Small intestine (tissue), 7 donors: ENCODE results near the gene AGK. TPM values are rescaled to one million over a fixed set of nuclear protein-coding genes. Genes with fewer than 3 reads are reported as not detected.

Experiments used
- DNase-seq, 2 donors: peaks; one replicate each; pipeline versions ENCODE4 v3.0.0 to v3.0.0-alpha.2; 2013
- FAIRE-seq: peaks from 2 replicates; lab custom pipeline; 2012; peaks lifted over from hg19 to GRCh38; lab: Jason Lieb, UNC
- H3K27ac ChIP-seq, 3 donors: one replicate each; pipeline ENCODE4 v1.5.1; 2013; ENCODE audit warnings: low read length in 2 of 3, mild to moderate bottlenecking in 2 of 3, control low read depth in 1 of 3, inconsistent platforms in 1 of 3, low read depth in 1 of 3, moderate library complexity in 1 of 3
- H3K27me3 ChIP-seq, 3 donors: one replicate each; pipeline ENCODE4 v1.6.1; 2013; ENCODE audit warnings: low read length in 3 of 3, inconsistent platforms in 1 of 3; ENCODE audit not compliant: control insufficient read depth in 3 of 3, insufficient read depth in 3 of 3
- H3K36me3 ChIP-seq, 3 donors: one replicate each; pipeline ENCODE4 v1.6.1; 2013; ENCODE audit warnings: low read length in 3 of 3, inconsistent platforms in 1 of 3, low read depth in 1 of 3, mild to moderate bottlenecking in 1 of 3, moderate library complexity in 1 of 3; ENCODE audit not compliant: control insufficient read depth in 3 of 3, insufficient read depth in 2 of 3
- H3K4me1 ChIP-seq, 3 donors: one replicate each; pipeline ENCODE4 v1.6.1; 2013; ENCODE audit warnings: low read length in 2 of 3, inconsistent platforms in 1 of 3, low read depth in 1 of 3, mild to moderate bottlenecking in 1 of 3, moderate library complexity in 1 of 3; ENCODE audit not compliant: control insufficient read depth in 3 of 3, insufficient read depth in 2 of 3
- H3K4me3 ChIP-seq, 3 donors: one replicate each; pipeline ENCODE4 v1.5.1; 2013; ENCODE audit warnings: low read length in 3 of 3, control low read depth in 1 of 3, inconsistent platforms in 1 of 3, low read depth in 1 of 3, mild to moderate bottlenecking in 1 of 3, moderate library complexity in 1 of 3
- H3K9me3 ChIP-seq, 2 donors: one replicate each; pipeline ENCODE4 v1.6.1; 2013; ENCODE audit warnings: low read depth in 1 of 2, low read length in 1 of 2; ENCODE audit not compliant: control insufficient read depth in 2 of 2, insufficient read depth in 1 of 2
- WGBS, 3 donors: extraction: QIAGEN DNeasy Blood & Tissue Kit; methylation state at CpG; one replicate each; pipeline ENCODE4 v1.1.7; 2013; 5-methylcytosine and 5-hydroxymethylcytosine counted together
- polyA plus RNA-seq, 4 donors: library from polyadenylated mRNA; stranded (reverse) in 3 of 4; unstranded in 1 of 4; fragments of 200-250 nt in 3 of 4; fragments of 120-200 nt in 1 of 4; gene quantifications; one replicate each; pipeline versions ENCODE4 v1.2.1 to v1.2.3, GENCODE V29; 2013
- donor health status: healthy with polysubstance abuse.
- donor health status: control.
- donor health status: control.
- donor health status: Bipolar disorder and iron deficiency.
- donor health status: healthy.

Gene AGK
- polyA plus RNA-seq, 4 donors = 3.2 to 23.3 (median 7.3) TPM

DNA sequence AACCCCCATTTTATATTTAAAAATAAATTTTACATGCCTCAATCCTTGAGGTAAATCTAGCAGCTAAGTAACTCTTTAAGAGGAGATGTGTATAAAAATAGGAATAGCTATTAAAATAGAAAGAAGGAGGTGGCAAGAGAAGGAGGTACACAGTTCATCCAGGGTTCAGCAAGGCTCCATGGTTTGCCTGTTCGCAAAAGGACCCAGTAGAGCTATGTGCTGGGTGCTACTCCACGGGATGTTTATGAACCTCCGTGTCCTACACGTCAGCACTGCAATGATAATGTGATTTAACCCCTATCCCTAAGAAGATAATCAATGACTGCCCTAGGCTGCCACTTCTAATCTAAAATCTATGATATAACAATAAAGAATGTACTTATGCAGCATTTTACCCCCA is 151.7 kb downstream of the AGK start:
- no peak for DNase-seq
- H3K27ac ChIP-seq = peak overlapping the region in 1 of 3 donors; percentile 79
- H3K9me3 ChIP-seq = no peaks in the 10 kb centered on the region
- H3K4me3 ChIP-seq = peak overlapping the region in 1 of 3 donors; percentile 64
- 26 to 51% (median 46%) methylated on average over 4 of the region's 4 CpGs for WGBS, 3 donors
- no peak for FAIRE-seq
- H3K4me1 ChIP-seq = peaks cover 0 to 50% (median 3%) of the 10 kb centered on the region in 3 donors
- H3K27me3 ChIP-seq = no peaks in the 10 kb centered on the region
- peaks cover 0 to 7% (median 0%) of the 10 kb centered on the region in 3 donors for H3K36me3 ChIP-seq

GRCh38 chr7:141704112-141704511 is 152.9 kb downstream of the AGK start:
- Histone ChIP-seq H3K27me3 (no peaks in the 10 kb centered on the region), H3K4me3 (no peak overlapping the region), H3K27ac (no peak overlapping the region), H3K36me3 (peaks cover 0 to under 1% (median 0%) of the 10 kb centered on the region in 3 donors), H3K9me3 (no peaks in the 10 kb centered on the region), H3K4me1 (peaks cover 0 to 47% (median 3%) of the 10 kb centered on the region in 3 donors)
- 18 to 56% (median 38%) methylated on average over 3 of the region's 3 CpGs for WGBS, 3 donors
- FAIRE-seq = no peak
- no peak for DNase-seq

DNA sequence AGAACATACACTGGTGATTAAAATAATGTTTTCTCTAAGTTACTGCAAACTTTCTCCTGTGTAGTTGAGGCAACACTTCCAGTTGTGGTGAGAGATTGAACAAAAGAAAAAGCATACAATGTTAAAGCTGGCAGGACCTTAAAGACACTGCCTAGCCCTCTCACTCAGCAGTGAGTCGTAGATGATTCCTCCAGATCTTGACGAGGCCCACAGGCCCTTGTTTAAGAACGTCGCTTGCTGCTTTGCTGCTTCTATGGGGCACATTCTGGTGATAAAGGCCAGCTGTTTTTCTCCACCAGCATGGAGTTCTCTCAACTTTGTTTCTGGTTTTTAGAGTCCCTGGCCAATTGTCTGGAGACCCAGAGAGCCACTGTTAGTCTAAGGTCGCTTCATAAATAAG is 153.5 kb downstream of the AGK start:
- FAIRE-seq (no peak), DNase-seq (no peak)
- Histone ChIP-seq H3K36me3 (no peaks in the 10 kb centered on the region), H3K4me3 (no peak overlapping the region), H3K9me3 (no peaks in the 10 kb centered on the region), H3K27me3 (no peaks in the 10 kb centered on the region), H3K4me1 (peaks cover 0 to 47% (median 3%) of the 10 kb centered on the region in 3 donors), H3K27ac (peak overlapping the region in 1 of 3 donors; percentile 17)
- WGBS, 3 donors = 64 to 75% (median 66%) methylated on average over 5 of the region's 5 CpGs

Other genes with a start within 250 kb of the AGK start
- gene DENND11, start 150.8 kb downstream of the AGK start, polyA plus RNA-seq = 10 to 100 TPM in 1 of 4 donors, 1 to 10 TPM in 3; 3.8 to 54.6 (median 7.1) TPM
- 1 to 10 TPM in 1 of 4 donors, not detected in 3; 2.1 TPM for gene WEE2, start 156.9 kb downstream of the AGK start, polyA plus RNA-seq
- gene SSBP1, start 186.9 kb downstream of the AGK start, polyA plus RNA-seq = 100 to 1,000 TPM; 131 to 221 (median 151) TPM
- under 1 TPM in 2 of 4 donors, not detected in 2; 0.10 to 0.24 TPM for gene TAS2R3, start 212.7 kb downstream of the AGK start, polyA plus RNA-seq
- gene TAS2R4, start 225.3 kb downstream of the AGK start, polyA plus RNA-seq = 1 to 10 TPM in 1 of 4 donors, under 1 TPM in 2, not detected in 1; 0.15 to 2.3 (median 0.22) TPM
- gene TAS2R5, start 238.8 kb downstream of the AGK start, polyA plus RNA-seq = 1 to 10 TPM in 1 of 4 donors, under 1 TPM in 1, not detected in 2; 0.40 to 4.9 TPM